HCT116 (cell line): ENCODE results near the gene CD302. TPM values are rescaled to one million over a fixed set of nuclear protein-coding genes. Genes with fewer than 3 reads are reported as not detected.

ENCODE experiments used
- ATAC-seq: fragments of 200-7000 bp; cut with Tn5 transposase; 2 replicates; pipeline ENCODE4 v1.9.1; 2020; ENCODE audit warnings: mild to moderate bottlenecking, moderate library complexity
- BruUV-seq: library from RNA; stranded (reverse); fragments of 400-500 nt; replicated peaks from 2 replicates; lab custom pipeline; 2021; lab: Mats Ljungman, UMichigan
- CTCF ChIA-PET: fragments of 300-600 bp; sonication (Branson Sonifier 250); formaldehyde crosslinking; loops from one replicate; lab custom pipeline; 2021; ENCODE audit warnings: antibody characterized with exemption; lab: Charles Lee
- POLR2A ChIA-PET: fragments of 300-600, 350-600 bp; sonication (Branson Sonifier 250); formaldehyde crosslinking; loops from one replicate; lab custom pipeline; 2021; ENCODE audit warnings: antibody characterized with exemption; lab: Charles Lee
- RAD21 ChIA-PET, 2 experiments: fragments of 300-600 bp; sonication (Branson Sonifier 250); formaldehyde crosslinking; loops; one replicate each; lab custom pipeline; 2023; ENCODE audit warnings: low total read pairs in 2 of 2; ENCODE audit not compliant: uncharacterized antibody in 2 of 2, unreplicated experiment in 2 of 2, low non-redundant PET in 1 of 2; lab: Charles Lee
- DNase-seq: peaks from one replicate; pipeline ENCODE4 v3.0.0-alpha.2; 2010; ENCODE audit warnings: low read depth, low spot score
- H2AFZ ChIP-seq: fragments of 200-600 bp; shearing (Covaris generic), sonication (generic); 2 replicates; pipeline ENCODE4 v1.6.1; 2017; ENCODE audit warnings: low read depth, mixed run types, mixed read lengths, antibody characterized with exemption, low read length; ENCODE audit not compliant: poor library complexity, severe bottlenecking
- H3K27ac ChIP-seq: 2 replicates; pipeline ENCODE4 v1.5.1; 2012; ENCODE audit warnings: low read depth, low read length
- H3K27me3 ChIP-seq: fragments of 200-600 bp; sonication (generic); 2 replicates; pipeline ENCODE4 v1.6.1; 2016; ENCODE audit warnings: mixed run types, low read length, mixed read lengths; ENCODE audit not compliant: insufficient read depth
- H3K36me3 ChIP-seq, 2 experiments: fragments of 200-500 bp in 1 of 2; fragments of 200-600 bp in 1 of 2; sonication (Bioruptor generic) in 1 of 2; sonication (generic) in 1 of 2; 2 replicates each; pipeline versions ENCODE4 v1.5.1 to v1.6.1; 2014 to 2016; ENCODE audit warnings: low read length in 2 of 2, inconsistent platforms in 1 of 2, mixed read lengths in 1 of 2, mixed run types in 1 of 2; ENCODE audit not compliant: insufficient read depth in 2 of 2, control insufficient read depth in 1 of 2
- H3K4me1 ChIP-seq, 2 experiments: fragments of 200-600 bp in 1 of 2; sonication (generic) in 1 of 2; 2 replicates each; pipeline versions ENCODE4 v1.5.1 to v1.6.1; 2012 to 2017; ENCODE audit warnings: low read length in 2 of 2, inconsistent platforms in 1 of 2, mild to moderate bottlenecking in 1 of 2, mixed read lengths in 1 of 2, mixed run types in 1 of 2, moderate library complexity in 1 of 2; ENCODE audit not compliant: insufficient read depth in 2 of 2, control insufficient read depth in 1 of 2
- H3K4me2 ChIP-seq: fragments of 200-600 bp; sonication (generic); 2 replicates; pipeline ENCODE4 v1.6.1; 2017; ENCODE audit warnings: mixed run types, low read length, mixed read lengths
- H3K4me3 ChIP-seq, 2 experiments: fragments of 200-600 bp in 1 of 2; sonication (generic) in 1 of 2; replicated peaks in 1 of 2; 2 replicates each; pipeline ENCODE4 v1.5.1; 2011 to 2016; ENCODE audit warnings: low read length in 2 of 2, control low read depth in 1 of 2, low read depth in 1 of 2, mild to moderate bottlenecking in 1 of 2, mixed read lengths in 1 of 2, mixed run types in 1 of 2
- H3K79me2 ChIP-seq: fragments of 200-600 bp; sonication (generic); 2 replicates; pipeline ENCODE4 v1.6.1; 2017; ENCODE audit warnings: mild to moderate bottlenecking, mixed run types, low read length, moderate library complexity, mixed read lengths; ENCODE audit not compliant: insufficient read depth
- H3K9ac ChIP-seq: fragments of 200-600 bp; sonication (generic); 2 replicates; pipeline ENCODE4 v1.6.1; 2016; ENCODE audit warnings: low read length, mixed read lengths
- H3K9me2 ChIP-seq: fragments of 200-600 bp; sonication (generic), shearing (Covaris generic); 2 replicates; pipeline ENCODE4 v1.6.1; 2017; ENCODE audit warnings: mixed run types, mild to moderate bottlenecking, moderate library complexity; ENCODE audit not compliant: insufficient read depth
- H3K9me3 ChIP-seq, 2 experiments: fragments of 200-500 bp in 1 of 2; fragments of 200-600 bp in 1 of 2; sonication (Bioruptor generic) in 1 of 2; sonication (generic) in 1 of 2; 2 replicates each; pipeline ENCODE4 v1.6.1; 2014 to 2017; ENCODE audit warnings: low read length in 2 of 2, mixed read lengths in 2 of 2, inconsistent platforms in 1 of 2, low read depth in 1 of 2, mild to moderate bottlenecking in 1 of 2, mixed run types in 1 of 2, moderate library complexity in 1 of 2; ENCODE audit not compliant: control insufficient read depth in 1 of 2, insufficient read depth in 1 of 2
- H4K20me1 ChIP-seq: fragments of 200-600 bp; sonication (generic), shearing (Covaris generic); 2 replicates; pipeline ENCODE4 v1.6.1; 2017; ENCODE audit warnings: mixed run types, mild to moderate bottlenecking, moderate library complexity; ENCODE audit not compliant: insufficient read depth
- ATF3 ChIP-seq: IDR thresholded peaks from 2 replicates; pipeline ENCODE4 v1.6.1; 2012
- CBX3 ChIP-seq: IDR thresholded peaks from 2 replicates; pipeline ENCODE4 v1.6.1; 2012; ENCODE audit warnings: low read depth
- CEBPB ChIP-seq: IDR thresholded peaks from 2 replicates; pipeline ENCODE4 v1.6.1; 2012; ENCODE audit warnings: low read depth
- CTCF ChIP-seq, 3 experiments: fragments of 200-600 bp in 1 of 3; sonication (generic) in 1 of 3; IDR thresholded peaks in 2 of 3; conservative IDR thresholded peaks in 1 of 3; 2 replicates each; pipeline ENCODE4 v1.5.1; 2012 to 2017; ENCODE audit warnings: low read depth in 2 of 3, low read length in 2 of 3, antibody characterized with exemption in 1 of 3, borderline replicate concordance in 1 of 3, control low read depth in 1 of 3, mild to moderate bottlenecking in 1 of 3, mixed read lengths in 1 of 3, mixed run types in 1 of 3, moderate library complexity in 1 of 3; ENCODE audit not compliant: insufficient read depth in 1 of 3
- ELF1 ChIP-seq: IDR thresholded peaks from 2 replicates; pipeline ENCODE4 v1.6.1; 2012; ENCODE audit warnings: low read depth, borderline replicate concordance
- EZH2 ChIP-seq: fragments of 200-600 bp; sonication (generic); IDR thresholded peaks from 2 replicates; pipeline ENCODE4 v1.6.1; 2017; ENCODE audit warnings: antibody characterized with exemption, mixed run types
- FOSL1 ChIP-seq: IDR thresholded peaks from 2 replicates; pipeline ENCODE4 v1.6.1; 2012; ENCODE audit warnings: low read depth
- JUND ChIP-seq: IDR thresholded peaks from 2 replicates; pipeline ENCODE4 v1.6.1; 2012
- MAX ChIP-seq: IDR thresholded peaks from 2 replicates; pipeline ENCODE4 v1.6.1; 2012
- POLR2AphosphoS5 ChIP-seq: IDR thresholded peaks from 2 replicates; pipeline ENCODE4 v1.6.1; 2011; ENCODE audit warnings: mild to moderate bottlenecking, low read depth, low read length, moderate library complexity
- RAD21 ChIP-seq: IDR thresholded peaks from 2 replicates; pipeline ENCODE4 v1.6.1; 2012; ENCODE audit warnings: low read depth, mild to moderate bottlenecking
- REST ChIP-seq: IDR thresholded peaks from 2 replicates; pipeline ENCODE4 v1.6.1; 2012; ENCODE audit warnings: low read depth
- SIN3A ChIP-seq: IDR thresholded peaks from 2 replicates; pipeline ENCODE4 v1.6.1; 2012; ENCODE audit warnings: low read depth
- SP1 ChIP-seq: IDR thresholded peaks from 2 replicates; pipeline ENCODE4 v1.6.1; 2012; ENCODE audit warnings: low read depth
- SRF ChIP-seq: IDR thresholded peaks from 2 replicates; pipeline ENCODE4 v1.6.1; 2012; ENCODE audit warnings: low read depth
- YY1 ChIP-seq: IDR thresholded peaks from 2 replicates; pipeline ENCODE4 v1.6.1; 2011; ENCODE audit warnings: low read length, low read depth, moderate library complexity, mild to moderate bottlenecking; ENCODE audit not compliant: insufficient replicate concordance; ENCODE audit errors: extremely low read depth
- ZBTB33 ChIP-seq: IDR thresholded peaks from 2 replicates; pipeline ENCODE4 v1.6.1; 2011; ENCODE audit warnings: mild to moderate bottlenecking, low read length, moderate library complexity; ENCODE audit not compliant: insufficient replicate concordance; ENCODE audit errors: extremely low read depth
- ZFX ChIP-seq: fragments of 450-650 bp; IDR thresholded peaks from 2 replicates; pipeline ENCODE4 v1.6.1; 2017
- ZNF274 ChIP-seq: fragments of 200-500 bp; sonication (Bioruptor generic); IDR thresholded peaks from 2 replicates; pipeline ENCODE4 v1.6.1; 2014; ENCODE audit warnings: mild to moderate bottlenecking, low read depth, low read length, inconsistent platforms
- intact Hi-C: fragments of 100-400 bp; cut with micrococcal nuclease; formaldehyde crosslinking; loops from 2 replicates; pipeline ENCODE4 v1.10.0; 2022
- total RNA-seq: library from RNA; stranded (reverse); gene quantifications from one replicate; pipeline ENCODE4 v1.2.1, GENCODE V29; 2021; ENCODE audit not compliant: unreplicated experiment

The CD302 gene
- total RNA-seq, 1 experiment from 2014 or later = 0.15 TPM

- no peak overlapping the region for H3K4me3 ChIP-seq
- H3K9me2 ChIP-seq = no peaks in the 10 kb centered on the region
- no peaks in the 10 kb centered on the region for H3K4me1 ChIP-seq
- RAD21 ChIA-PET = no interaction called here
- H3K36me3 ChIP-seq = no peaks in the 10 kb centered on the region
- POLR2A ChIA-PET = no interaction called here
- CTCF ChIA-PET = no interaction called here
- no peaks in the 10 kb centered on the region for H3K79me2 ChIP-seq
- no peak overlapping the region for H3K4me2 ChIP-seq
- no peaks in the 10 kb centered on the region for H4K20me1 ChIP-seq
- DNase-seq (no peak), ATAC-seq (no peak)
- H2AFZ ChIP-seq = no peak overlapping the region
- no peak overlapping the region for H3K27ac ChIP-seq
- intact Hi-C loops = no loop called here
- no peak overlapping the region for H3K9ac ChIP-seq
- TF ChIP-seq ZNF274 (no peak), YY1 (no peak), ATF3 (no peak), REST (no peak), CEBPB (no peak), CBX3 (no peak), MAX (no peak), POLR2AphosphoS5 (no peak), SRF (no peak), EZH2 (no peak), CTCF (IDR thresholded peaks at IDR 0.05 in 2 of 3, conservative IDR thresholded peaks at IDR 0.05 in 1 of 3; ENCODE audit: borderline replicate concordance in 1 of 3, insufficient read depth in 1 of 3, low read depth in 2 of 3, low read length in 2 of 3) (no peak), SIN3A (no peak), ZBTB33 (no peak), ELF1 (no peak), FOSL1 (no peak), ZFX (no peak), RAD21 (no peak), JUND (no peak), SP1 (no peak)
- TF ChIP-seq, all 23 proteins: peak for 0
- Histone ChIP-seq H3K27me3 (no peaks in the 10 kb centered on the region), H3K9me3 (no peaks in the 10 kb centered on the region)
- no TSS peak for BruUV-seq
These were observed 48.6 kb upstream of the CD302 start for GRCh38 chr2:159846564-159846963.
